RCC 7860 (cell line): ENCODE data around the gene EIF6.
A peak's percentile ranks its signal among the peaks of the same experiment; 100 is the strongest.
"Not testable (repeated sequence)": the region's sequence is repeated elsewhere in the genome, so short reads cannot be mapped to it uniquely, and the experiment has no call there.

ENCODE experiments used
- DNase-seq: peaks from one replicate; pipeline ENCODE4 v3.0.0-alpha.2; 2015; ENCODE audit warnings: low spot score
- FAIRE-seq: peaks from 2 replicates; lab custom pipeline; 2012; peaks lifted over from hg19 to GRCh38; lab: Jason Lieb, UNC

The EIF6 gene

GRCh38 chr20:35284267-35284991 lies at the start of gene EIF6:
Gene EIF6, minus strand, starts transcription at chr20:35284772. Its CDS starts 285 bp downstream, at chr20:35284487.
- peak; percentile 82 for DNase-seq
- FAIRE-seq, result peak; percentile 30

GRCh38 chr20:35333606-35334005 lies 49.0 kb upstream of the EIF6 start:
- DNase-seq (no peak), FAIRE-seq (no peak)

DNA sequence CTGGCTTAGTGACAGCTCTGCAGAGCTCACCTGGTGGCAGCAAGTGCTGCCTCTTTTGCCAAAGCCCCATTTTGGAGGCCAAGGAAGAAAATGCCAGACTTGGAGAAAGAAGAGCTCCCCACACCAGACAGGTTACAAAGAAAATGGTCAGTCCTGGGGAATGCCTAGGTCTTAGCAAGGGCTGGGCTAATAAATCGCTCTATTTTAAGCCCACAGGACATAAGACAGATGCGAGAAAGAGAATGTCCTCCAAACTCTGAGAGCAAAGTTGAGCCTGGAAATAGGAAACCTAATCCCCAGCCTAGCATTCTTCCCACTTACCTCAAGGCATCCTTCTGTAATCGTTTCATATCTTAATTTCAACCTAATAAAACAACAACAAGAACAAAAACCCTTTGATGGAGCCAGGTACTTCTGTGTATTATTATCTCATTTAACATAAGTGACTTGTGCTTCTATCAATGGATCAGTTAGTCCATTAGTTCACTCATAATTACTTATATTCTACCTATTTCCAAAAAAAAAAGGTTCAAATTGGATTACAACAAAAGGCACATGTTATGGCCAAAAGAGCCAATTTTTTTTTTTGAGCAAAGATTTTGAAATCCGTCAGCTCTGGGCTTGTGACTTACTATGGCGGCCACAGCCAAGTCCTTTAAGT lies 48.1 kb upstream of the EIF6 start:
- no peak for FAIRE-seq
- no peak for DNase-seq

DNA sequence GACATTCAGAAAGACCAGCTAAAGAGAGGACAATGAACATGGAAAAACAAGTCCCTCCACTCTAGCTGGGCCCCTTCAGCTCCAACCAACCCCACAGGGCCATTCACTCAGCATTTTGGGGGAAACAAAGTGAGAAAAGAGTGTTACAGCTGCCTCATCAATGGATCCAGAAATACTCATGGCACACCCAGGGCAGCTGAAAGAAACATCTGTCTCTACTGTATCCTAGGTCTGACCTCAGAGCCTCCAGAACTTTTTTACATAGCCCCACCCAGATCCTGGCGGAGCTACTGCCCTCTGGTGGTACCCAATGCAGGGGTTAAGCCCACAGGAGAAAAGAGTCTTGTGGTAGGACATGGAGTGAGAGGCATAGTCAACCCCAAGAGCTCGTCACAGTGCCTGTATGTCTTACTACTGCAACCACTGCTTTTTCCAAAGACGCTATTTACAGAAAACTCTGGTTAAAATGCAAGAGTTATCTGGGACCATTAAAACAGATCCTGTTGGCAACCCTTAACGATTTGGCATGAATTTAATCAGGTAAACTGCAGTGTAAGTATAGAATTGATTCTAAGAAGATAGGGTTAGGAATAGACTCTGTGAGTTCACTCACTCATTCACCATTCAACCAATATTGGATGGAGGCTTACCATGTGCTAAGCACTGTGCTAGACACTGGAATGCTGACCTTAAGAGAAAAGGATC lies 45.0 kb upstream of the EIF6 start:
- FAIRE-seq (no peak), DNase-seq (peak; percentile 63)

GRCh38 chr20:35328689-35329088 lies 44.1 kb upstream of the EIF6 start:
- FAIRE-seq, result no peak

DNA sequence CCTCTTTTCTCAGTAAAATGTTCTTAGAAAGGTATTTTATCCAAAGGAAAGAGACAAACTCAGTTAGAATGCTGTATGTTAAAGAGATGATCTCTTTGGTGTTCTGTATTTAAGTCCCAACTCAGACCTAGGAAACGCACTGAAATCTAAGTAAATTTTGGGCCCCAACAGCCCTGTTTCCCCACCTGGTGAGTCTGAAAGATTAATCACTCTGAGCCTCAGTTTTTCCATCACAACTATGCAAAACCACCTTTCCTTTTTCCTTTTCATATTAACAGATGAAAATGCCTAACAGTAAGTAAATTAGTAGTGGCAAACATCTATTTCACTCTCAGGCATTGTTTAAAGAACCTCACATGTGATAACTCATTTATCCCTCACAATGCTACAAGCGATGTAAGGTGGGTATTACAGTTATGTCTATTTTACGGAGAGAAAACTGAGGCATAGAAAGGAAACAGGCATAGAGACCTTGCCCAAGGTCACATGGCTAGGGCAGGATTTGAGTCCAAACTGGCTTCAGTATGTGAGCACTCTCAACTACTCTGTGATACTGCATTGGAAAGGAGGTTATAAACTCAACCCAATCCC lies 43.6 kb upstream of the EIF6 start:
- FAIRE-seq, result no peak
- DNase-seq, result no peak

More at GRCh38 chr20:35328689-35329088, 44.1 kb upstream of the EIF6 start:
- no peak for DNase-seq

DNA sequence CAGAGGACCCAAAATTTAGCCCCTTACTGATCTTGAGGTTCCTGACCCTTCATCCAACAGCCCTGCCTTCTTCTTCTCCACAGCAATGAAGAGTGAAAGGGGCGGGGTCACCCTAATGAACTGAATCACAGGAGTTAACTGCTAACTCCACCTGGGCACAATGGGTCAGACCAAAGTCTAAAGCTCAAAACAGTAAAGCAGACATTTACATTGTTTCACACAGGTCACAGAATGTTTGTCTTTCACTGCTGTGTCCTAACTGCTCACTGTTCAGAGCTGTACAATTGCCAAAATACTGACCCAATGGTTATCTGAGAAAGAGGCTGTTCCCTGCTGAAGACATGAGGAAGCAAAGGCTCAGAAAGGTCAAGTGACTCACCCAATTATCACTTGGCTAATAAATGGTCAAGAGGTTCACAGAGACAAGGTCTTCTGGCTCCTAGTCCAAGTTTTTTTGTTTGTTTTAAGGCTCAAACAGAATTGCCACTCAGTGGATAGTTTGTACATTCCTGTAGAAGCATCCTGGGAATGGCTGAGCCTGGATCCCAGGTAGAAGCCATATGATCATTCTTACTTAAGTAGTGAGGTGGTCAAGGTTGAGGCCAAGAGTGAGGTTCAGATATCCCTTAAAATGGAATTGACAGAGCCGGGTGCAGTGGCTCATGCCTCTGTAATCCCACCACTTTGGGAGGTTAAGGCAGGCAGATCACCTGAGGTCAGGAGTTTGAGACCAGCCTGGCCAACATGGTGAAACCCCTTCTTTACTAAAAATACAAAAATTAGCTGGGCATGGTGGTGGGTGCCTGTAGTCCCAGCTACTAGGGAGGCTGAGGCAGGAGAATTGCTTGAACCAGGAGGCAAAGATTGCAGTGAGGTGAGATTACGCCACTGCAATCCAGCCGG lies 42.8 kb upstream of the EIF6 start:
- FAIRE-seq (peak; percentile 97), DNase-seq (peak; percentile 94)

DNA sequence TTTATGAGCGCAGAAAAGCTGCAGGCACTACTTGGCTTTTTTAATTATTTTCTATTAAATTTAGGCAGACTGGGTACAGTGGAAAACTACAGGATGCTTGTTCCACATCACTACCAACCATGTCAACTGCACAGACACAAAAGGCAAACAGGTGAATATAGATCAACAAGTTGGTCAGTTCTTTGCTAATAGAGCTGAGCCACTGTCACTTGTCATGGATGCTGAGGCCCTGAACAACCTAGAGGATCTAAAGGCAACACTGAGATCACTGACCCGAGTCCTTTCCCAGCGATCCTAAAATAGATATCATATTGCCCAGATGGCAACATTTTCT lies 42.1 kb upstream of the EIF6 start:
- no peak for FAIRE-seq
- no peak for DNase-seq

- DNase-seq (no peak), FAIRE-seq (no peak)
Observed at GRCh38 chr20:35326021-35326739, 41.6 kb upstream of the EIF6 start.

GRCh38 chr20:35325401-35325800 lies 40.8 kb upstream of the EIF6 start:
- DNase-seq, result no peak
- FAIRE-seq, result no peak

- FAIRE-seq, result peak; percentile 98
- DNase-seq, result peak; percentile 100
Observed at GRCh38 chr20:35320396-35321126, 36.0 kb upstream of the EIF6 start.

GRCh38 chr20:35319871-35320197 lies 35.3 kb upstream of the EIF6 start:
- FAIRE-seq (no peak), DNase-seq (peak; percentile 91)

- FAIRE-seq (peak; percentile 81), DNase-seq (peak; percentile 85)
Observed at GRCh38 chr20:35319192-35319870, 34.8 kb upstream of the EIF6 start.

GRCh38 chr20:35318502-35319157 lies 34.1 kb upstream of the EIF6 start:
- FAIRE-seq, result peak; percentile 97
- peak; percentile 100 for DNase-seq

DNA sequence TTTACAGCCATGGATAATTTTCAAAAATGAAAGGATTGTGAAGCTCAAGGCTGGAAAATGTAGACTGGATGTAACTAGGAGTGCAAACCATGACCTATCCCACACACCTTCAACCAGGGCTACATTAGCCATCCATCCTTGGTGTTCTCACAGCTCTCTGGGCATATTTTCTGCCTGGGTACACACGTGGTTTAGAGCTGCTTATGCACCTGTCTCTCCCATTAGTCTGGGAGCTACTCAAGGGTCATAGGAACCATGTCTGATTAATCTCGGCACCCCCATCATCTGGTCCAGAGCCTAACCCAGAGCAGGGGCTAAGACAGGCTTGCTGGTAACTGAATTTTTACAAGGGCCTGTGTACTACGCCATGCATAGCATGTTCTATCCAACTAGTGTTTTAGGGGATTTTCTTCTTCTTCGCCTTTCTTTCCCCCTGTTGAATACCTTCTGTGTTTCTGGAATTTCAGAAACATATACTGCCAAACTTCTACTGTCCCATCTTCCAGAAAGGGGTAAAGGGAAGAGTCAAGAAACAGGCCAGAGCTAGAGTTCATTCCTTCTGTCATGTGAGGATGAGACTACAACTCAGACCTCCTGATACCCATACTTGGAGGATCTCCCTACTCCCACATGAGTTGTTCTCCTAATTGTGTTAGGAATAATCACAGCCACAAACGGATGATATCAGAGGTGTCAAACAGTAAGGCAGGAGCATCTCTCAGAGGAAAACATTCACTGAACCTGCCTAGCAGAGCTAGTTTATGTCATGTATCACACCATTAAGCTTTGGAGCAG lies 33.0 kb upstream of the EIF6 start:
- FAIRE-seq, result no peak
- DNase-seq, result no peak

GRCh38 chr20:35316086-35316485 lies 31.5 kb upstream of the EIF6 start:
- FAIRE-seq (no peak), DNase-seq (no peak)

GRCh38 chr20:35315632-35316020 lies 31.1 kb upstream of the EIF6 start:
- FAIRE-seq, result not testable (repeated sequence)

More at GRCh38 chr20:35315632-35316020, 31.1 kb upstream of the EIF6 start:
- DNase-seq, result not testable (repeated sequence)
